HCEC 1CT (cell line): ENCODE results near the gene PRRG1.
A peak's percentile ranks its signal among the peaks of the same experiment; 100 is the strongest.
"Not testable (repeated sequence)": the region's sequence is repeated elsewhere in the genome, so short reads cannot be mapped to it uniquely, and the experiment has no call there.

ENCODE experiments used
- DNase-seq: peaks from one replicate; pipeline ENCODE4 v3.0.0-alpha.2; 2017

PRRG1 gene

GRCh38 chrX:37349221-37350033 lies at the start of gene PRRG1:
PRRG1 (plus strand) TSS chrX:37349364; CDS start chrX:37406250, 56,886 bp downstream.
- peak; percentile 79 for DNase-seq

DNA sequence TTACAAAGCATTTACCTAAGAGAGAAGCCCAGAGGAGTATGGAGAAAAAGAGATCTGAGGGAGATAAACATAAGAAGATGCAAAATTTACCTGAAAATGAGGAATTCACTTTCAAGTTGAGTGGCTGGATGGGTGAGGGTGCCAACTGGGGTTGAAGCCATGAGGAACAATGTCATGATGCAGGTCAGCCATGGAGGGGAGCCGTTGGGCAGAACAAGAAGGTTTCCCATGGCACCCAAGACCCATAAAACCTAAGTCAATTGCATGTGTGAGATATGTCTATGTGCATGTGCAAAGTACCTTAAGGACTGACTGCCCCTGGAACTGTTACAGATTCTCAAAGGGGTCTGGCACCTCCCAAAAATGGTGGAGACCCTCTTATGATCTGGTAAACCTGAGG lies 46.6 kb upstream of the PRRG1 start:
- peak; percentile 9 for DNase-seq

DNA sequence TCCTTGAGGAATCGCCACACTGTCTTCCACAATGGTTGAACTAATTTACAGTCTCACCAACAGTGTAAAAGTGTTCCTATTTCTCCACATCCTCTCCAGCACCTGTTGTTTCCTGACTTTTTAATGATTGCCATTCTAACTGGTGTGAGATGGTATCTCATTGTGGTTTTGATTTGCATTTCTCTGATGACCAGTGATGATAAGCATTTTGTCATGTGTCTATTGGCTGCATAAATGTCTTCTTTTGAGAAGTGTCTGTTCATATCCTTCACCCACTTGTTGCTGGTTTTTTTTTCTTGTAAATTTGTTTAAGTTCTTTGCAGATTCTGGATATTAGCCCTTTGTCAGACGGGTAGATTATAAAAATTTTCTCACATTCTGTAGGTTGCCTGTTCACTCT lies 43.9 kb upstream of the PRRG1 start:
- not testable (repeated sequence) for DNase-seq

DNA sequence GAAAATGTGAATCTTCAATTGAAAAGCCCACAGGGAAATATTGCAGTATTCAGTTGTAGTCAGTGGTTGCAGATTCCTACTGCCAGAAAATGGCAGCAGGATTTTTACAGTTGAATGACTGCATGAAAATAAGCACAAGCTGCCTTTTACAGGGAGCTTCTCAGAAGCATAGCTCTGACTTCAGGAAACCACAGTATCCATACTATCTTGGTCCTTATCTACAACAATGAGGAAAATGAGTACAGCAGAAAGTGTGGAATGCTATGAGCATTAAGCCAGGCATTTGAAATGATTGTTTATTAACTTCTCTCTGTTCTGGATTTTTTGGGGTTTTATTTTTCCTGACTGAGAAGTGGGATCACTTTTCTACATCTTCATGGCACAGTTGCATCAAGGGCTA lies 34.6 kb upstream of the PRRG1 start:
- no peak for DNase-seq

DNA sequence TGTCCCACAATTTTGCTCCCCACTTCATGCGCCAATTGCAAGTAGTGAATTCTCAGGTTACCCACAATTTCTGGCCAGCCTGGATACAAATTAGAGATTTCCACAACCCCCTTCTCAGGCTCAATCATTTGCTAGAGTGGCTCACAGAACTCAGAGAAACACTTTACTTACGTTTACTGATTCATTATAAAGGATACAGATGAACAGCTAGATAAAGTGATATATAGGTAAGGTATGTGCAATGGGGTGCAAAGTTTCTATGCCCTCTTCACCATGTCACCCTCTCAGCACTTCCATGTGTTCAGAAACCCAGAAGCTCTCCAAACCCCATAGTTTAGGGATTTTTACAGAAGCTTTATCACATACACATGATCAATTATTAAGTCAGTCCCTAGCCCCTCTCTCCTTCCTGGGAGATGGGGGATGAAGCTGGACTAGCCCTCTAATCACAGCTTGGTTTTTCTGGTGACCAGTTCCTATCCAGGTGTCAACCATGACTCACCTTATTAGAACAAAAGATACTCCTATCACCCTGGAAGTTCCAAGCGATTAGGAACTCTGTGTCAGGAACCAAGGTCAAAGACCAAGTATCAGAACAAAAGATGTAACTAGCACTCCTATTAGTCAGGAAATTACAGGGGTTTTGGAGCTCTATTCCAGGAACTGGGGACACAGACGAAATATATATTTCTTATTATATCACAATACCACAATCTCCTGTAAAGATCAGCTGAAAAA lies 33.5 kb upstream of the PRRG1 start:
- no peak for DNase-seq

- DNase-seq: no peak
These were observed 28.5 kb upstream of the PRRG1 start for GRCh38 chrX:37320541-37321203.

GRCh38 chrX:37330642-37331041 lies 18.5 kb upstream of the PRRG1 start:
- DNase-seq: no peak

- no peak for DNase-seq
These were observed 17.6 kb upstream of the PRRG1 start for GRCh38 chrX:37331546-37331945.

DNA sequence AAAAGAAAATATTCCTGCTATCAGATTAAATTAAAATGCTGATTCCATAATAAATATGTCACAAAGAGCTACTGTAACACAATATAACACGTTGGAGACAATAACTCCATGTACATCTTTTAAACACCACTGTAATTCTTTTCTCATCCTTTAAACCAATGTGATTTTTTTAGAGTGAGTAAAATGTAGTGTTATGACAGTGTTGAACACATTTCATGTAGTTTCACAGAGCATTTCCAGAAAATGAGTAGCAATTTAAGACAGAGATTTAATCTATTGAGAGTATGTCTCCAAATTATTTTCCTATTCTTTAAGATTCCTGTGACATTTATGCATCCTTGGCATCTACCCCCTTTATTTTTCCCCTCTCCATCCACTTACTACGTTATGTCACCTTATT lies 17.1 kb upstream of the PRRG1 start:
- no peak for DNase-seq

DNA sequence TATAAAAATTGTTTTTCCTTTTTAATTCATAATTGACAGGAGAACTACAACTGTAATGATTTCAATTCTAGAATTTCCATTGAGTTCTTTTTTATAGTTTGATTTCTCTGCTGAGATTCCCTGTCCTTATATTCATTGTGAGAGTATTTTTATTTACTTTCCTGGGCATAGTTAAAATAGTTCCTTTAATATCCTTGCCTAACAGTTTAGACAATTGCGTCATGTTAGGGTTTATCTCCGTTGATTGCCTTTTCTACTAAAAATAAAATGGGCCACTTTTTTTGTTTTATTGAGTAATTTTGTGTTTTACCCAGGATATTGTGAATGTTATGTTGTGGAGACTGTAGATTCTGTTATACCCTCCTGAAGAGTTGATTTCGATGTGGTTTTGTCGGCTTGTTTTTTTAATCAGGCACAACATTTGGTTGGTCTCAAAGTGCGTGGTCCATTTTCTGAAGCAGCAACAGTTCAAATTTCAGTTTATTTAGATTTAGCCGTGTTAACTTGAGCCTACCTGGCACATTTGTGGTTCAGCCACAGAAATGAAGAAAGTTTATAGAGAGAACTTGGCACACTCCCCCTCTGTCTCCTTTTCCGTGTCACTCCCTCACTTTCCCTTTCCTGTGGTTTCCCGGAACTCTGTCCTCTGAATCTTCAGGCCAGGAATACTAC lies 16.0 kb upstream of the PRRG1 start:
- no peak for DNase-seq

DNA sequence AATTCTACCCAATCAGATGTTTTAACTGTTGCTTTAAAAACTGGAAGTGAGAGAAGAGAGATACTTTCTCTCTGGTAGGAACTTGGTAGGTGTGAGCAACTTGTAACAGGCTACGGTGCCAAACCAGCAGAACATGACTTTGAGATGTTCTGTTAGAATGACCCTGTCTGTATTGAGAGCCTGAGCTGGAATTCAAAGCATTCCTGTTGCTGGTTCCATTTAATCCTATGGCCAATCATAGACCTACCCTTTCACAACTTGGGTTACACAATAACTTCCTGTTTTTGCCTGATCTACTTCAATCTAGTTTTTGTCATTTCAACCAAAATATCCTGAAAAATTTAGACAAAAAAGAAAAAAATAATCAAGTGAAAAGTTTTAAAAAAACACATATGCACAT lies 1.7 kb upstream of the PRRG1 start:
- DNase-seq: peak; percentile 57

GRCh38 chrX:37348231-37348970 lies 763 bp upstream of the PRRG1 start:
- DNase-seq: peak; percentile 12

DNA sequence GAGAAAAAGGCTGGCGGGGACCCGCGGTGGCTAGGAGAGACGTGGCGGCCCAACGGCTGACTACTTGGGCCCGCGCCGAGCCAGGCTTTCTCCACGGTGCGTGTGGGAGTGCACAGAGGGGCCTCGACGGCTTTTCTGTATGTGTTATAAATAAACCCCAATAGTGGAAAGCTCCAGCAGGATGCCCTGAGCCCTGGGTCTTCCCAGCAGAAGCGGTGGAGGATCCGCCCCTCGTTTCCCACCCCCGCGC lies 268 bp upstream of the PRRG1 start:
- peak; percentile 22 for DNase-seq

DNA sequence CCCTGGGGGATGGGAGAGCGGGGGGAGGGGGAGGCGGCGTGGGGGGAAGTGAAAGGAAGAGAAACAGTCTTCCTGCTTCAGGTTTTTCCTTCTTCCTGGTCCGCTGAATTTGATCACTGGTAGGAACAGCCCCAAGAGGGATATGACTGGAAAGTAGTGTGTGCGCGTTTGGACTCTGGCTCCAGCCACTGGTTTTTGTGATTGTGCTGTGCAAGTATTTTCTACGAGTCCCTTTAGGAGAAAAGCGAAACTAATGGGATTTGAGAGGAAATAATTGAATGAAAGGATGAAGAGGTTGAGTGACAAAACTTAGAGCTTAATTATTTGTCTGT lies 836 bp downstream of the PRRG1 start:
- DNase-seq: peak; percentile 32

GRCh38 chrX:37353646-37354045 lies 4.5 kb downstream of the PRRG1 start:
- DNase-seq: no peak

DNA sequence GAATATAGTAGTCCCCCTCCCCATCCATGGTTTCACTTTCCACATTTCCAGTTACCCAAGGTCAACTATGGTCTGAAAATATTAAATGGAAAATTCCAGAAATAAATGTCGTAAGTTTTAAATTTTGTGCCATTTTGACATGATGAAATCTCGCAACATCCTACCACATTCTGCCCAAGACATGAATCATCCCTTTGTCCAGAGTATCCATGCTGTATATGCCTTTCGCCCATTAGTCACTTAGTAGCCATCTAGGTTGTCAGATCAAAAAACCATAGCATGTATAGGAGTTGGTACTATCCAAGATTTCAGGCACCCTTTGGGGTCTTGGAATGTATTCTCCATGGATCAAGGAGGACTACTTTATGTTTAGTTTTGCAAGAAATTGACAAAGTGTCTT lies 8.3 kb downstream of the PRRG1 start:
- DNase-seq: no peak

DNA sequence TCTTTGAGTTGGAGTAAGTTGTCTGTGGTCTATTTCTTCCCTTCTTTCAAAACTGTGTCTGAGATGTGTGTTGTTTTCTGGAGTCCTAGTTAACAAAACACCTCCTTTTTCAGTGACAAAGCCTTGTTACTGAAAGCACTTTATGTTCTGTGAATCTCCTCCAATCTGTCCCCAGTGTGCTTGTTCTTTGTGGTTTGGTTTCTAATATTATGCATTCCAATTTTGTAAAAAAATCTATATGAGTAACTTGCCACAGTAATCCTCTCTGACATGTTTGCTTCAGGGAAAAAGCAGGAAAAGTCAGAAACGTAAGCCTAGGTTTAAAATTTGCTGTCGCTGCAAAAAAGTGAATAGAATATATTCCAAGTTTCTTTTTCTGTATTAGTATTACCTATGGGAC lies 12.4 kb downstream of the PRRG1 start:
- DNase-seq: peak; percentile 45

GRCh38 chrX:37364666-37365065 lies 15.5 kb downstream of the PRRG1 start:
- DNase-seq: no peak

GRCh38 chrX:37367946-37368345 lies 18.8 kb downstream of the PRRG1 start:
- no peak for DNase-seq

DNA sequence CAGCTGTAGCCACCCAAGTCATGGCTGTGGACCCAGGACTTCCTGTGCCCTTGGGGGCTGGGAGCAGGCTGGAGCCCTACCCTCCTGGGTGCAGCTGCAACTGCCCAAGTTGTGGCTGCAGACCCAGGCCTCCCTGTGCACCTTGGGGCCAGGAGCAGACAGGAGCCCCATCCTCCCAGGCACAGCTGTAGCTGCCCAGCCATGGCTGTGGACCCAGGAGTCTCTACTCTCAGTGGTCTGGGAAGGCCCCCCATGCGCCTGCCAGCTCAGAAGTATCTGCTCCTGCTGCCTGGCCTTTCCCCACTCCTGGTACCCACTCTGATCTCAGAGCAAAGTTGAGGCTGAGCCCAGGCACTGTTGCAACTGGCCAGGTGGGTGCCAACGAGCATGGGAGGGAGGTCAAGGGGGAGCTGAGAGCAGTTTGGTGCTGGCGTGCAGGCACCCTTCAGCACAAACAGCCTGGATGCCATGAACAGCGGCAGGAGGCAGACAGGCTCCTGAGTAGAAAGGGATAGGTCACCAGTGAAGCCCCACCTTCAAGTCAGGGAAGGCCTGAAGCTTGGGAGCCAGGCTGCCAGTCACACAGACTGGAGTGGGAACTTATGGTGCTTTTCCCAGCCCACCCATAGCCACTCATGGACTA lies 21.5 kb downstream of the PRRG1 start:
- no peak for DNase-seq

- DNase-seq: no peak
These were observed 22.4 kb downstream of the PRRG1 start for GRCh38 chrX:37371578-37371991.

DNA sequence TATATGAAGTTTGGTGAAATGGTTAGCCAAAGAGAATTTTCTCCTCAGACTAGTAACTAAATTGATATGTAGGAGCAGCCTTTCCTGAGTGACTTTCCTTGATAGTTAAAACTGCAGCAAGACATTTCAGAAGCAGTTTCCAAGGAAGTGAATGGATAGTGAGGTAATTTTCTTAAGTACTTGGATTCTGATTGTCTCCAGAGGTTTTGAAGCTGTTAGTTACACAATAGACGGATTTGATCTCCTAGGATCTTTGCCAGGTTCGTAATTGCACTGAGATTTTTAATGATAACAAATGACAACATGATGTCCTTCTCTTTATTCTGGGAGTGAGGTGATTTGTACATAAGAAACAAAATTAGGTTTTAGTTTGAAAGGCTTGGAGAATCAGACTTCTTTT lies 29.2 kb downstream of the PRRG1 start:
- peak; percentile 37 for DNase-seq
